ENCODE data around the gene TMEM63A. TPM values are rescaled to one million over a fixed set of nuclear protein-coding genes. Genes with fewer than 3 reads are reported as not detected.
A peak's percentile ranks its signal among the peaks of the same experiment; 100 is the strongest.

Gene TMEM63A
- total RNA-seq, 1 experiment from 2014 or later = 93.9 TPM

DNA sequence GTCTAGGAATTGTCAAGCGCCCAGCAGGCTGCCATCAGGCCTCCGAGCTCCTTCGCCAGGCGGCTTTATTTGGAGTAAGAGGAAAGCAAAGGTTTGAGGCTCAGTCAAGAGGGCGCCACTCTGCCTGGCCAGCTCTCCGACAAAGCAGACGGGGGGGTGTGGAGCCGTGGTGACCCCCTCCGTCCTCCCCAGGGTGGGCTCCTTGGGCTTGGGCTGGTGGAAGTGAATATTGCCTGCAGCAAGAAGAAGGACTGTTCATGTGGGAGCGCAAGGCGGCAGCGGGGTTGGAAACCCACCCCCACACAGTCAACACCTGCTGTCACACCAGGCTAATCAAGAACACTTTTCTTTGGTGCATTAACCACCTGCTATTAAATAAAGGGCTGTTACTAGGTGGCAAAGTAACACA, 57.6 kb downstream of the TMEM63A start:
- POLR2A ChIA-PET = interaction anchor here (1.0 kb wide), 1 partner anchor 15 kb away, joined by 3 read pairs; the partner anchor contains the start of gene EPHX1
- Mint-ChIP-seq H3K27ac (ENCODE audit: unreplicated experiment) (peak overlapping the region; percentile 53), H3K4me3 (ENCODE audit: unreplicated experiment) (no peak overlapping the region), H3K36me3 (ENCODE audit: insufficient read depth, unreplicated experiment) (peaks cover 6% of the 10 kb centered on the region), H3K27me3 (ENCODE audit: insufficient read depth, unreplicated experiment) (no peaks in the 10 kb centered on the region), H3K4me1 (ENCODE audit: low read depth, unreplicated experiment) (peaks cover 7% of the 10 kb centered on the region), H3K9me3 (ENCODE audit: unreplicated experiment) (no peaks in the 10 kb centered on the region)
- no peak overlapping the region for H3K4me3 ChIP-seq (ENCODE audit: low read depth, low read length)
- no TSS peak for BruUV-seq (replicated peaks)
- DNase-seq = no peak
- no peaks in the 10 kb centered on the region for H3K36me3 ChIP-seq (ENCODE audit: control insufficient read depth, insufficient read depth, low read length)
- no peaks in the 10 kb centered on the region for H3K27me3 ChIP-seq (replicated peaks; ENCODE audit: control insufficient read depth, insufficient read depth, low read length)
- intact Hi-C loops (cut with micrococcal nuclease; ENCODE audit: unreplicated experiment) = no loop called here
- TF ChIP-seq, protein P1, sequence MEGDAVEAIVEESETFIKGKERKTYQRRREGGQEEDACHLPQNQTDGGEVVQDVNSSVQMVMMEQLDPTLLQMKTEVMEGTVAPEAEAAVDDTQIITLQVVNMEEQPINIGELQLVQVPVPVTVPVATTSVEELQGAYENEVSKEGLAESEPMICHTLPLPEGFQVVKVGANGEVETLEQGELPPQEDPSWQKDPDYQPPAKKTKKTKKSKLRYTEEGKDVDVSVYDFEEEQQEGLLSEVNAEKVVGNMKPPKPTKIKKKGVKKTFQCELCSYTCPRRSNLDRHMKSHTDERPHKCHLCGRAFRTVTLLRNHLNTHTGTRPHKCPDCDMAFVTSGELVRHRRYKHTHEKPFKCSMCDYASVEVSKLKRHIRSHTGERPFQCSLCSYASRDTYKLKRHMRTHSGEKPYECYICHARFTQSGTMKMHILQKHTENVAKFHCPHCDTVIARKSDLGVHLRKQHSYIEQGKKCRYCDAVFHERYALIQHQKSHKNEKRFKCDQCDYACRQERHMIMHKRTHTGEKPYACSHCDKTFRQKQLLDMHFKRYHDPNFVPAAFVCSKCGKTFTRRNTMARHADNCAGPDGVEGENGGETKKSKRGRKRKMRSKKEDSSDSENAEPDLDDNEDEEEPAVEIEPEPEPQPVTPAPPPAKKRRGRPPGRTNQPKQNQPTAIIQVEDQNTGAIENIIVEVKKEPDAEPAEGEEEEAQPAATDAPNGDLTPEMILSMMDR (IDR thresholded peaks at IDR 0.05; ENCODE audit: insufficient read depth in 1 of 2, low read depth in 1 of 2, low read length in 1 of 2, severe bottlenecking in 1 of 2, unreplicated experiment in 1 of 2) = no peak
- CTCF ChIA-PET = interaction anchor here (0.5 to 1.2 kb wide), 3 partner anchors 11 to 382 kb away, joined by 3 to 6 read pairs (median 4); partner anchors contain the start of gene TMEM63A
- H3K4me1 ChIP-seq = peaks cover 15% of the 10 kb centered on the region
- no peaks in the 10 kb centered on the region for H3K9me3 ChIP-seq

DNA sequence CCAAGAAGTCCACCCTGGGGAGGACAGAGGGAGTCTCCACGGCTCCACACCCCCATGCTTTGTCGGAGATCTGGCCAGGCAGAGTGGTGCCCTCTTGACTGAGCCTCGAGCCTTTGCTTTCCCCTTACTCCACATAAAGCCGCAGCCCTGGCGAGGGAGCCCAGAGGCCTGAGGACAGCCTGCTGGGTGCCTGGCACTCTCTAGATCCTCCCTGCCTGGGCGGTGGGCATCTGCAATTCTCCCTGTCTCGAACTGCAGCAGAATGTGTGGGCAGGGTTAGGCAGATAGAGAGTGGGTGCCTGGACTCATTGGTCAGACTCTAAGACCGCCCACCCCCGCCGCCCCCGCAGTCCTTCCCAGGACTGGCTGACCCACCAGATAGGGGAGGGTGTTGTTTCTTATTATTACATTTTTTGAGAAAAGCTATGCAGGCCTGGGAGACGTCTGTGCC, 58.3 kb downstream of the TMEM63A start:
- TF ChIP-seq, protein P1 (IDR thresholded peaks at IDR 0.05; ENCODE audit: insufficient read depth in 1 of 2, low read depth in 1 of 2, low read length in 1 of 2, severe bottlenecking in 1 of 2, unreplicated experiment in 1 of 2) = no peak
- Mint-ChIP-seq H3K36me3 (ENCODE audit: insufficient read depth, unreplicated experiment) (no peaks in the 10 kb centered on the region), H3K9me3 (ENCODE audit: unreplicated experiment) (no peaks in the 10 kb centered on the region), H3K4me1 (ENCODE audit: low read depth, unreplicated experiment) (peaks cover 7% of the 10 kb centered on the region), H3K27ac (ENCODE audit: unreplicated experiment) (no peak overlapping the region), H3K4me3 (ENCODE audit: unreplicated experiment) (no peak overlapping the region), H3K27me3 (ENCODE audit: insufficient read depth, unreplicated experiment) (no peaks in the 10 kb centered on the region)
- DNase-seq = no peak
- Histone ChIP-seq H3K27me3 (replicated peaks; ENCODE audit: control insufficient read depth, insufficient read depth, low read length) (no peaks in the 10 kb centered on the region), H3K36me3 (ENCODE audit: control insufficient read depth, insufficient read depth, low read length) (no peaks in the 10 kb centered on the region), H3K4me3 (ENCODE audit: low read depth, low read length) (no peak overlapping the region), H3K9me3 (no peaks in the 10 kb centered on the region), H3K4me1 (peaks cover 15% of the 10 kb centered on the region)
- intact Hi-C loops (cut with micrococcal nuclease; ENCODE audit: unreplicated experiment) = no loop called here
- no TSS peak for BruUV-seq (replicated peaks)
- ChIA-PET CTCF (interaction anchor here (0.5 to 0.7 kb wide), 2 partner anchors 59 to 381 kb away, joined by 3 to 6 read pairs; partner anchors contain the start of gene TMEM63A), POLR2A (no interaction called here)

DNA sequence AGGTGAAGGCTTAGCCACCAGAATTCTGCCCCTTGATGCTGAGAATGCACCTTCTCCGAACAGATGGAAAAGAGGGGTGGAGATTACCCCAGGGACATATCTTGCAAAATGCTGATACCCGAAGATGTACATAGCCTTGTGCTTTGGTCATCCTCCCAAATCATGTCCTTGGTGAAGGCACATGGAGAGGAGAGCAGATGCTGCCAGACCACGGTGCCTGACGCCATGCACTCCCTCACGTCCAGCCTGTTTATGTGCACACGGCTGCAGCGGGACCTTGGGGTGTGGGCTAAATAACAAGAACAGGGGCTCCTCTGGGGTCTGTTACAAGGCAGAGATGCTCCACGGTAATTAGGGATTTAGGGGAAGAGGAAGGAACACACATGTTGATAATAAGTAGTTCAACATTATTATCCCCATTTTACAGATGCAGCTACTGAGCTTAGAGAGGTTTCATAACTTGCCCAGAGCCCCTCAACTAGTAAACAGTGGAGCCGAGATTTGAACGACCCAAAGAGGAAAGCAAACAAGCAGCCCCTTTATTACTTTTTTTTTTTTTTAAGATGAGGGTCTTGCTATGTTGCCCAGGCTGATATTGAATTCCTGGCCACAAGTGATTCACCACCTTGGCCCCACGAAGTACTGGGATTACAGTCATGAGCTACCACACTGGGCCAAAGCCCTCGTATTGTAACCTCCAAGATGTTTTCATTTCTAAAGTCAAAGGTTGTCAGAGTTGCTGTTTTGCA, 59.4 kb downstream of the TMEM63A start:
- BruUV-seq (replicated peaks) = no TSS peak
- CTCF ChIA-PET = no interaction called here
- no peak overlapping the region for H3K4me3 Mint-ChIP-seq (ENCODE audit: unreplicated experiment)

More for the DNA sequence above, 59.4 kb downstream of the TMEM63A start:
- Mint-ChIP-seq H3K4me1 (ENCODE audit: low read depth, unreplicated experiment) (peaks cover 7% of the 10 kb centered on the region), H3K36me3 (ENCODE audit: insufficient read depth, unreplicated experiment) (no peaks in the 10 kb centered on the region), H3K27ac (ENCODE audit: unreplicated experiment) (no peak overlapping the region), H3K27me3 (ENCODE audit: insufficient read depth, unreplicated experiment) (no peaks in the 10 kb centered on the region), H3K9me3 (ENCODE audit: unreplicated experiment) (no peaks in the 10 kb centered on the region)
- no peaks in the 10 kb centered on the region for H3K27me3 ChIP-seq (replicated peaks; ENCODE audit: control insufficient read depth, insufficient read depth, low read length)
- no peak overlapping the region for H3K4me3 ChIP-seq (ENCODE audit: low read depth, low read length)
- H3K9me3 ChIP-seq = no peaks in the 10 kb centered on the region
- intact Hi-C loops (cut with micrococcal nuclease; ENCODE audit: unreplicated experiment) = no loop called here
- no peak for DNase-seq
- peaks cover 15% of the 10 kb centered on the region for H3K4me1 ChIP-seq
- H3K36me3 ChIP-seq (ENCODE audit: control insufficient read depth, insufficient read depth, low read length) = no peaks in the 10 kb centered on the region
- POLR2A ChIA-PET = no interaction called here
- TF ChIP-seq, protein P1 (IDR thresholded peaks at IDR 0.05; ENCODE audit: insufficient read depth in 1 of 2, low read depth in 1 of 2, low read length in 1 of 2, severe bottlenecking in 1 of 2, unreplicated experiment in 1 of 2) = no peak
